Measurements from ENCODE around the gene ZNF554.

Gene ZNF554

DNA sequence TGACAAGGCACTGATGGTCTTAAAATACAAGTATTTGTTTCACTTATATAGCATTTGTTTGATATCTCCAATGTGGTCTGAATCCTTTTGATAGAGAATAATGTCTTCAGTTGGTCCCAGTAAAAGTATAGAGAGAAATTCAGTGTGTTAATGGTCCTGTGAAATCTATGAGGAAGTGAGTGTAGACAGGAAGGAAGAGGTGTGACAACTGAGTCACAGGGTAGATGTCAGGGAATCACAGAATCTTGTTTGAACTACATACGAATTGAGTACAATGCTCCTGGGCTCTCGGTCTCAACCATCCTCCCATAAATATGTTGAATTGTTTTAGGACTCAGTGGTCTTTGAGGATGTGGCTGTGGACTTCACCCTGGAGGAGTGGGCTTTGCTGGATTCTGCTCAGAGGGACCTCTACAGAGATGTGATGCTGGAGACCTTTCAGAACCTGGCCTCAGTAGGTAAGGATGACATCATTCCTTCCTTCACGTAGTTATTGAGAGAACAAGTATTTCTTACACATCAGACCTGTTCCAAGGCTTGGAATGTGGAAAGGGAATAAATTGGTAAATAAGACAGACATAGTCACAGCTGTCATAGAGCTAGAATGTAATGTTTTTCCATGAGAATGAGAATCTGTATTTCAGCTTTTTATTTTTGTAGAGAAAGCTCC lies 30.7 kb downstream of the ZNF554 start:
- H3K36me3 Mint-ChIP-seq (ENCODE audit: low read depth) = peaks cover 97% of the 10 kb centered on the region
- peaks cover 74% of the 10 kb centered on the region for H3K9me3 Mint-ChIP-seq
- H3K27me3 Mint-ChIP-seq (ENCODE audit: low read depth) = no peaks in the 10 kb centered on the region
- TF ChIP-seq, protein P1, sequence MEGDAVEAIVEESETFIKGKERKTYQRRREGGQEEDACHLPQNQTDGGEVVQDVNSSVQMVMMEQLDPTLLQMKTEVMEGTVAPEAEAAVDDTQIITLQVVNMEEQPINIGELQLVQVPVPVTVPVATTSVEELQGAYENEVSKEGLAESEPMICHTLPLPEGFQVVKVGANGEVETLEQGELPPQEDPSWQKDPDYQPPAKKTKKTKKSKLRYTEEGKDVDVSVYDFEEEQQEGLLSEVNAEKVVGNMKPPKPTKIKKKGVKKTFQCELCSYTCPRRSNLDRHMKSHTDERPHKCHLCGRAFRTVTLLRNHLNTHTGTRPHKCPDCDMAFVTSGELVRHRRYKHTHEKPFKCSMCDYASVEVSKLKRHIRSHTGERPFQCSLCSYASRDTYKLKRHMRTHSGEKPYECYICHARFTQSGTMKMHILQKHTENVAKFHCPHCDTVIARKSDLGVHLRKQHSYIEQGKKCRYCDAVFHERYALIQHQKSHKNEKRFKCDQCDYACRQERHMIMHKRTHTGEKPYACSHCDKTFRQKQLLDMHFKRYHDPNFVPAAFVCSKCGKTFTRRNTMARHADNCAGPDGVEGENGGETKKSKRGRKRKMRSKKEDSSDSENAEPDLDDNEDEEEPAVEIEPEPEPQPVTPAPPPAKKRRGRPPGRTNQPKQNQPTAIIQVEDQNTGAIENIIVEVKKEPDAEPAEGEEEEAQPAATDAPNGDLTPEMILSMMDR (IDR thresholded peaks at IDR 0.05; ENCODE audit: unreplicated experiment in 3 of 3) = no peak
- no peak overlapping the region for H3K27ac Mint-ChIP-seq
- peaks cover 16% of the 10 kb centered on the region for H3K4me1 Mint-ChIP-seq
- no peak overlapping the region for H3K4me3 Mint-ChIP-seq

DNA sequence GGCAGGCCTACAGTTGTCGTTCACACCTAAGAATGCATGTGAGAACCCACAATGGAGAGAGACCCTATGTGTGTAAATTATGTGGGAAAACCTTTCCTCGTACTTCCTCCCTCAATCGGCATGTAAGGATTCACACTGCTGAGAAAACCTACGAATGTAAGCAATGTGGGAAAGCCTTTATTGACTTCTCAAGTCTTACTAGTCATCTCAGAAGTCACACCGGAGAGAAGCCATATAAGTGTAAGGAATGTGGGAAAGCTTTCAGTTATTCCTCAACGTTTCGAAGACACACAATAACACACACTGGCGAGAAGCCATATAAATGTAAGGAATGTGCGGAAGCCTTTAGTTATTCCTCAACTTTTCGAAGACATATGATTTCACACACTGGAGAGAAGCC lies 32.9 kb downstream of the ZNF554 start:
- Mint-ChIP-seq H3K27ac (no peak overlapping the region), H3K4me1 (no peaks in the 10 kb centered on the region), H3K36me3 (ENCODE audit: low read depth) (peaks cover 95% of the 10 kb centered on the region), H3K4me3 (no peak overlapping the region), H3K27me3 (ENCODE audit: low read depth) (no peaks in the 10 kb centered on the region), H3K9me3 (peaks cover 77% of the 10 kb centered on the region)
- TF ChIP-seq, protein P1 (IDR thresholded peaks at IDR 0.05; ENCODE audit: unreplicated experiment in 3 of 3) = no peak

GRCh38 chr19:2853015-2853606 lies 33.4 kb downstream of the ZNF554 start:
- H3K27ac Mint-ChIP-seq = no peak overlapping the region
- TF ChIP-seq, protein P1 (IDR thresholded peaks at IDR 0.05; ENCODE audit: unreplicated experiment in 3 of 3) = no peak
- H3K36me3 Mint-ChIP-seq (ENCODE audit: low read depth) = peaks cover 96% of the 10 kb centered on the region
- H3K4me1 Mint-ChIP-seq = no peaks in the 10 kb centered on the region
- peaks cover 77% of the 10 kb centered on the region for H3K9me3 Mint-ChIP-seq
- H3K27me3 Mint-ChIP-seq (ENCODE audit: low read depth) = no peaks in the 10 kb centered on the region
- H3K4me3 Mint-ChIP-seq = no peak overlapping the region

DNA sequence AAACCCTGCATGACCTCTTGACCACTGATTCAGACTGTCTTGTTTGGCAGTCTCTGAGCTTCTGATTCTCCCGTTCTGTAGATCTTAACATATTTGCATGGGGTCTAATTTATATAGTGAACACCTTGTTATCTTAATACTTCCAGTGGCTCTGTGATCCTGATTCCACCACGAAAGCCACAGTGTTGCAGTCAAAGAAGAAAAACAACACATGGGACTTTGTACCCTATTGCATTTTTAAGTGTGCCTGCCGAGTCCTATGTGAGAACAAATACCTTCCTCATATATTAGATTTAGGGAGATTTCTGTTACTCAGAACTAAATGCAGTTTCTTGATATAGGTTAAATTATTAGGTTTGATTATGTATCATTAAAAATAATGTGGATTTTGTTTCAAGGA lies 35.2 kb downstream of the ZNF554 start:
- Mint-ChIP-seq H3K36me3 (ENCODE audit: low read depth) (peaks cover 99% of the 10 kb centered on the region), H3K4me3 (no peak overlapping the region), H3K9me3 (peaks cover 82% of the 10 kb centered on the region), H3K27me3 (ENCODE audit: low read depth) (no peaks in the 10 kb centered on the region), H3K4me1 (no peaks in the 10 kb centered on the region), H3K27ac (no peak overlapping the region)
- TF ChIP-seq, protein P1 (IDR thresholded peaks at IDR 0.05; ENCODE audit: unreplicated experiment in 3 of 3) = no peak

GRCh38 chr19:2856457-2857050 lies 36.9 kb downstream of the ZNF554 start:
- no peak overlapping the region for H3K4me3 Mint-ChIP-seq
- peaks cover 87% of the 10 kb centered on the region for H3K36me3 Mint-ChIP-seq (ENCODE audit: low read depth)
- no peaks in the 10 kb centered on the region for H3K27me3 Mint-ChIP-seq (ENCODE audit: low read depth)
- H3K4me1 Mint-ChIP-seq = no peaks in the 10 kb centered on the region
- TF ChIP-seq, protein P1 (IDR thresholded peaks at IDR 0.05; ENCODE audit: unreplicated experiment in 3 of 3) = no peak
- no peak overlapping the region for H3K27ac Mint-ChIP-seq
- peaks cover 75% of the 10 kb centered on the region for H3K9me3 Mint-ChIP-seq
